K562 (cell line): ENCODE results near the gene PRKAG2. TPM values are rescaled to one million over a fixed set of nuclear protein-coding genes. Genes with fewer than 3 reads are reported as not detected.

Experiments
- BHLHE40 ChIP-seq: IDR thresholded peaks from 2 replicates; pipeline ENCODE4 v1.6.1; 2011; ENCODE audit warnings: low read length, improper control_type of control experiment
- HDAC8 ChIP-seq: fragments of 450-650 bp; IDR thresholded peaks from 2 replicates; pipeline ENCODE4 v1.6.1; 2016; ENCODE audit warnings: mild to moderate bottlenecking, missing genetic modification characterization, moderate library complexity, missing compliant biosample characterization
- HMG20B ChIP-seq: fragments of 250-450 bp; sonication (Bioruptor Pico); IDR thresholded peaks from 2 replicates; pipeline ENCODE4 v1.5.0; 2021; ENCODE audit warnings: mild to moderate bottlenecking
- NBN ChIP-seq: fragments of 450-650 bp; IDR thresholded peaks from 2 replicates; pipeline ENCODE4 v1.6.1; 2016; ENCODE audit warnings: low read depth, mild to moderate bottlenecking
- NR2C1 ChIP-seq, 2 experiments: fragments of 450-650 bp; IDR thresholded peaks; 2 replicates each; pipeline ENCODE4 v1.6.1; 2017; ENCODE audit warnings: mild to moderate bottlenecking in 2 of 2, antibody characterized with exemption in 1 of 2, inconsistent platforms in 1 of 2, missing compliant biosample characterization in 1 of 2, missing genetic modification characterization in 1 of 2
- PHF21A ChIP-seq: fragments of 450-650 bp; IDR thresholded peaks from 2 replicates; pipeline ENCODE4 v1.6.1; 2017; ENCODE audit warnings: low read depth, borderline replicate concordance
- POLR3A ChIP-seq: IDR thresholded peaks from 2 replicates; pipeline ENCODE4 v1.6.1; 2011; ENCODE audit warnings: borderline replicate concordance, mild to moderate bottlenecking, moderate library complexity; ENCODE audit not compliant: insufficient read length, insufficient read depth; ENCODE audit errors: extremely low read depth
- PTBP1 ChIP-seq: fragments of 200-400 bp; formaldehyde crosslinking; IDR thresholded peaks from 2 replicates; pipeline ENCODE4 v1.6.1; 2017; ENCODE audit warnings: low read depth, low read length
- TEAD4 ChIP-seq, 2 experiments: sonication (generic) in 1 of 2; formaldehyde crosslinking in 1 of 2; IDR thresholded peaks; 2 replicates each; pipeline versions ENCODE4 v1.6.1 to v1.8.0; 2012 to 2022; ENCODE audit warnings: borderline replicate concordance in 1 of 2, inconsistent platforms in 1 of 2, low read length in 1 of 2, mild to moderate bottlenecking in 1 of 2, missing genetic modification reagents in 1 of 2
- ZNF134 ChIP-seq: fragments of 250-450 bp; sonication (Bioruptor Pico); conservative IDR thresholded peaks from 2 replicates; pipeline ENCODE4 v1.4.0; 2020
- ZNF354B ChIP-seq: fragments of 250-450 bp; sonication (Bioruptor Pico); IDR thresholded peaks from 2 replicates; pipeline ENCODE4 v1.4.0; 2020
- ZNF778 ChIP-seq: fragments of 450-650 bp; formaldehyde crosslinking; IDR thresholded peaks from 2 replicates; pipeline ENCODE4 v1.4.0; 2020; ENCODE audit warnings: mild to moderate bottlenecking, moderate library complexity
- ZNF79 ChIP-seq: fragments of 250-450 bp; sonication (Bioruptor Pico); IDR thresholded peaks from 2 replicates; pipeline ENCODE4 v1.4.0; 2020; ENCODE audit warnings: low read depth, mild to moderate bottlenecking, moderate library complexity
- polyA plus RNA-seq, 8 experiments: library from polyadenylated mRNA; depleted of rRNA in 4 of 8; stranded (reverse) in 5 of 8; unstranded in 3 of 8; fragments of >200 nt; fragmentation: Nextera tagmentation in 2 of 8; fragmentation: Illumina TruSeq in 1 of 8; extraction: Ambion mirVana in 2 of 8; extraction: Trizol in 1 of 8; gene quantifications; 2 replicates each; pipeline versions ENCODE4 v1.2.1 to v1.2.3, GENCODE V29; 2011 to 2014; ENCODE audit warnings: inconsistent platforms in 1 of 8, missing spikeins in 1 of 8
- total RNA-seq, 7 experiments: library from RNA; depleted of rRNA in 6 of 7; stranded (reverse); fragments of >200 nt in 6 of 7; fragmentation: Illumina TruSeq in 2 of 7; extraction: Trizol in 2 of 7; gene quantifications; 2 replicates each; pipeline versions ENCODE4 v1.2.1 to v1.2.3, GENCODE V29; 2011 to 2021; ENCODE audit warnings: low replicate concordance in 1 of 7
- TF ChIP-seq, protein P1 (sequence below): fragments of 450-650 bp; IDR thresholded peaks from 2 replicates; pipeline ENCODE4 v1.6.1; 2016
- TF ChIP-seq, protein P2 (sequence below): fragments of 450-650 bp; IDR thresholded peaks from 2 replicates; pipeline ENCODE4 v1.6.1; 2016; ENCODE audit warnings: mild to moderate bottlenecking, moderate library complexity

The PRKAG2 gene
- total and polyA plus RNA-seq, 9 of the 15 experiments (the other 6 are each of a cell fraction or from before 2014, with no cell fraction given), result 0.99 to 5.6 (median 3.3) TPM

DNA sequence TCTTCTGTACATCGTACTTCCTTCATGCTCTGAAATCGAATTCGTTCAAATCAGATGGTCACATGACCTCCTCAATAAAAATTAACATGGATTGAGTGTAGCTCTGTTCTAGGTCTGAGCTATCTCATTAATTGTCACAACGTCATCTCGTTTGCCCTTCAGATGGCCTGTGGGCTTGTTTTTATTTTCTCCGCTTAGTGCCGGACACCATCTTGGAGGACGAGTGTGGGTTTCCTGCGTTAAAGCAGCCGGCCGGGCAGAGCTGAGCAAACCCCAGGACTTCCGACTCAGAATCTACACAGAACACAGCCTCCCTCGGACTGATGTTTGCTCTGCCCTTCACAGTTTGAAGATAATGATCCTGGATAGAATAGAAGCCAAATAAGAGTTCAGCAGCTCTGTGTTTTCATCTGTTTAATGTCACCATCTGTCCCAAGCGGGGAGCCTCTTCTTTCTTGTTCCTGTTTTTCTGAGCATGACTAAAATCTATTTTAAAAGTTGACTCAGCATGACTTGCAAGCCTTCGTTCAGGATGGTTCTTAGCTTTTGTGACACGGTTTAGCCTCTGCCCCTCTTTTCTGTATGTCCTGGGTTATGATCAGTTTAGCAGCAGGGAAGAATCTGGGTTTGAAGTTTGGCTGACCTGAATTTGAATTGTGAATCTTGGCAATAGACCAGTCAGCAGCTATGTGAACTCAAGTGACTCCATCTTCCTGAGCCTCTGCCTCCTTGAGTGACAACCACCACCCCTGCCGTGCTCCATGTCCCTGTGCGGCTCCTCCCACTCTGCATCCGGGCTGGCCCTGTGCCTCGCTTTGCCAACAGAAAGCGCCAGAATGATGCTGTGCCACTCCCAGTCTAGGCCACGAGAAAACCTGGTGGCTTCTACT lies 48.8 kb upstream of the PRKAG2 start (continued):
- TF ChIP-seq BHLHE40, result 0 out of 2 replicates have a peak, but pooled peaks have one; percentile 7
- peak; percentile 66 for TF ChIP-seq ZNF134 (CRISPR knock-in tag)
- peak; percentile 30; the same call in 1 of the 2 replicates for TF ChIP-seq TEAD4 (IDR thresholded peaks at IDR 0.05; ENCODE audit: low read length)
- no peak for TF ChIP-seq TEAD4 (CRISPR knock-in tag; IDR thresholded peaks at IDR 0.05; ENCODE audit: borderline replicate concordance)
- TF ChIP-seq ZNF778 (CRISPR knock-in tag), result no peak
- TF ChIP-seq, protein P1, sequence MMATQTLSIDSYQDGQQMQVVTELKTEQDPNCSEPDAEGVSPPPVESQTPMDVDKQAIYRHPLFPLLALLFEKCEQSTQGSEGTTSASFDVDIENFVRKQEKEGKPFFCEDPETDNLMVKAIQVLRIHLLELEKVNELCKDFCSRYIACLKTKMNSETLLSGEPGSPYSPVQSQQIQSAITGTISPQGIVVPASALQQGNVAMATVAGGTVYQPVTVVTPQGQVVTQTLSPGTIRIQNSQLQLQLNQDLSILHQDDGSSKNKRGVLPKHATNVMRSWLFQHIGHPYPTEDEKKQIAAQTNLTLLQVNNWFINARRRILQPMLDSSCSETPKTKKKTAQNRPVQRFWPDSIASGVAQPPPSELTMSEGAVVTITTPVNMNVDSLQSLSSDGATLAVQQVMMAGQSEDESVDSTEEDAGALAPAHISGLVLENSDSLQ, result peak; percentile 92
- TF ChIP-seq, protein P2, sequence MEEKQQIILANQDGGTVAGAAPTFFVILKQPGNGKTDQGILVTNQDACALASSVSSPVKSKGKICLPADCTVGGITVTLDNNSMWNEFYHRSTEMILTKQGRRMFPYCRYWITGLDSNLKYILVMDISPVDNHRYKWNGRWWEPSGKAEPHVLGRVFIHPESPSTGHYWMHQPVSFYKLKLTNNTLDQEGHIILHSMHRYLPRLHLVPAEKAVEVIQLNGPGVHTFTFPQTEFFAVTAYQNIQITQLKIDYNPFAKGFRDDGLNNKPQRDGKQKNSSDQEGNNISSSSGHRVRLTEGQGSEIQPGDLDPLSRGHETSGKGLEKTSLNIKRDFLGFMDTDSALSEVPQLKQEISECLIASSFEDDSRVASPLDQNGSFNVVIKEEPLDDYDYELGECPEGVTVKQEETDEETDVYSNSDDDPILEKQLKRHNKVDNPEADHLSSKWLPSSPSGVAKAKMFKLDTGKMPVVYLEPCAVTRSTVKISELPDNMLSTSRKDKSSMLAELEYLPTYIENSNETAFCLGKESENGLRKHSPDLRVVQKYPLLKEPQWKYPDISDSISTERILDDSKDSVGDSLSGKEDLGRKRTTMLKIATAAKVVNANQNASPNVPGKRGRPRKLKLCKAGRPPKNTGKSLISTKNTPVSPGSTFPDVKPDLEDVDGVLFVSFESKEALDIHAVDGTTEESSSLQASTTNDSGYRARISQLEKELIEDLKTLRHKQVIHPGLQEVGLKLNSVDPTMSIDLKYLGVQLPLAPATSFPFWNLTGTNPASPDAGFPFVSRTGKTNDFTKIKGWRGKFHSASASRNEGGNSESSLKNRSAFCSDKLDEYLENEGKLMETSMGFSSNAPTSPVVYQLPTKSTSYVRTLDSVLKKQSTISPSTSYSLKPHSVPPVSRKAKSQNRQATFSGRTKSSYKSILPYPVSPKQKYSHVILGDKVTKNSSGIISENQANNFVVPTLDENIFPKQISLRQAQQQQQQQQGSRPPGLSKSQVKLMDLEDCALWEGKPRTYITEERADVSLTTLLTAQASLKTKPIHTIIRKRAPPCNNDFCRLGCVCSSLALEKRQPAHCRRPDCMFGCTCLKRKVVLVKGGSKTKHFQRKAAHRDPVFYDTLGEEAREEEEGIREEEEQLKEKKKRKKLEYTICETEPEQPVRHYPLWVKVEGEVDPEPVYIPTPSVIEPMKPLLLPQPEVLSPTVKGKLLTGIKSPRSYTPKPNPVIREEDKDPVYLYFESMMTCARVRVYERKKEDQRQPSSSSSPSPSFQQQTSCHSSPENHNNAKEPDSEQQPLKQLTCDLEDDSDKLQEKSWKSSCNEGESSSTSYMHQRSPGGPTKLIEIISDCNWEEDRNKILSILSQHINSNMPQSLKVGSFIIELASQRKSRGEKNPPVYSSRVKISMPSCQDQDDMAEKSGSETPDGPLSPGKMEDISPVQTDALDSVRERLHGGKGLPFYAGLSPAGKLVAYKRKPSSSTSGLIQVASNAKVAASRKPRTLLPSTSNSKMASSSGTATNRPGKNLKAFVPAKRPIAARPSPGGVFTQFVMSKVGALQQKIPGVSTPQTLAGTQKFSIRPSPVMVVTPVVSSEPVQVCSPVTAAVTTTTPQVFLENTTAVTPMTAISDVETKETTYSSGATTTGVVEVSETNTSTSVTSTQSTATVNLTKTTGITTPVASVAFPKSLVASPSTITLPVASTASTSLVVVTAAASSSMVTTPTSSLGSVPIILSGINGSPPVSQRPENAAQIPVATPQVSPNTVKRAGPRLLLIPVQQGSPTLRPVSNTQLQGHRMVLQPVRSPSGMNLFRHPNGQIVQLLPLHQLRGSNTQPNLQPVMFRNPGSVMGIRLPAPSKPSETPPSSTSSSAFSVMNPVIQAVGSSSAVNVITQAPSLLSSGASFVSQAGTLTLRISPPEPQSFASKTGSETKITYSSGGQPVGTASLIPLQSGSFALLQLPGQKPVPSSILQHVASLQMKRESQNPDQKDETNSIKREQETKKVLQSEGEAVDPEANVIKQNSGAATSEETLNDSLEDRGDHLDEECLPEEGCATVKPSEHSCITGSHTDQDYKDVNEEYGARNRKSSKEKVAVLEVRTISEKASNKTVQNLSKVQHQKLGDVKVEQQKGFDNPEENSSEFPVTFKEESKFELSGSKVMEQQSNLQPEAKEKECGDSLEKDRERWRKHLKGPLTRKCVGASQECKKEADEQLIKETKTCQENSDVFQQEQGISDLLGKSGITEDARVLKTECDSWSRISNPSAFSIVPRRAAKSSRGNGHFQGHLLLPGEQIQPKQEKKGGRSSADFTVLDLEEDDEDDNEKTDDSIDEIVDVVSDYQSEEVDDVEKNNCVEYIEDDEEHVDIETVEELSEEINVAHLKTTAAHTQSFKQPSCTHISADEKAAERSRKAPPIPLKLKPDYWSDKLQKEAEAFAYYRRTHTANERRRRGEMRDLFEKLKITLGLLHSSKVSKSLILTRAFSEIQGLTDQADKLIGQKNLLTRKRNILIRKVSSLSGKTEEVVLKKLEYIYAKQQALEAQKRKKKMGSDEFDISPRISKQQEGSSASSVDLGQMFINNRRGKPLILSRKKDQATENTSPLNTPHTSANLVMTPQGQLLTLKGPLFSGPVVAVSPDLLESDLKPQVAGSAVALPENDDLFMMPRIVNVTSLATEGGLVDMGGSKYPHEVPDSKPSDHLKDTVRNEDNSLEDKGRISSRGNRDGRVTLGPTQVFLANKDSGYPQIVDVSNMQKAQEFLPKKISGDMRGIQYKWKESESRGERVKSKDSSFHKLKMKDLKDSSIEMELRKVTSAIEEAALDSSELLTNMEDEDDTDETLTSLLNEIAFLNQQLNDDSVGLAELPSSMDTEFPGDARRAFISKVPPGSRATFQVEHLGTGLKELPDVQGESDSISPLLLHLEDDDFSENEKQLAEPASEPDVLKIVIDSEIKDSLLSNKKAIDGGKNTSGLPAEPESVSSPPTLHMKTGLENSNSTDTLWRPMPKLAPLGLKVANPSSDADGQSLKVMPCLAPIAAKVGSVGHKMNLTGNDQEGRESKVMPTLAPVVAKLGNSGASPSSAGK, result no peak; the same call in 1 of the 2 replicates
- no peak for TF ChIP-seq NBN
- no peak for TF ChIP-seq HMG20B (CRISPR knock-in tag)
- peak; percentile 77; the same call in 1 of the 2 replicates for TF ChIP-seq ZNF79 (CRISPR knock-in tag)
- peak; percentile 85 for TF ChIP-seq ZNF354B (CRISPR knock-in tag)
- no peak for TF ChIP-seq PTBP1
- peak; percentile 94 for TF ChIP-seq HDAC8 (tag)
- TF ChIP-seq NR2C1 (IDR thresholded peaks at IDR 0.05), result no peak
- TF ChIP-seq NR2C1 (tag; IDR thresholded peaks at IDR 0.05), result peak; percentile 87
- TF ChIP-seq PHF21A, result no peak
- TF ChIP-seq POLR3A, result no peak
